Measurements from ENCODE around the gene SPC24. TPM values are rescaled to one million over a fixed set of nuclear protein-coding genes. Genes with fewer than 3 reads are reported as not detected.

Gene SPC24
- total RNA-seq, 1 donor: 39.7 TPM

DNA sequence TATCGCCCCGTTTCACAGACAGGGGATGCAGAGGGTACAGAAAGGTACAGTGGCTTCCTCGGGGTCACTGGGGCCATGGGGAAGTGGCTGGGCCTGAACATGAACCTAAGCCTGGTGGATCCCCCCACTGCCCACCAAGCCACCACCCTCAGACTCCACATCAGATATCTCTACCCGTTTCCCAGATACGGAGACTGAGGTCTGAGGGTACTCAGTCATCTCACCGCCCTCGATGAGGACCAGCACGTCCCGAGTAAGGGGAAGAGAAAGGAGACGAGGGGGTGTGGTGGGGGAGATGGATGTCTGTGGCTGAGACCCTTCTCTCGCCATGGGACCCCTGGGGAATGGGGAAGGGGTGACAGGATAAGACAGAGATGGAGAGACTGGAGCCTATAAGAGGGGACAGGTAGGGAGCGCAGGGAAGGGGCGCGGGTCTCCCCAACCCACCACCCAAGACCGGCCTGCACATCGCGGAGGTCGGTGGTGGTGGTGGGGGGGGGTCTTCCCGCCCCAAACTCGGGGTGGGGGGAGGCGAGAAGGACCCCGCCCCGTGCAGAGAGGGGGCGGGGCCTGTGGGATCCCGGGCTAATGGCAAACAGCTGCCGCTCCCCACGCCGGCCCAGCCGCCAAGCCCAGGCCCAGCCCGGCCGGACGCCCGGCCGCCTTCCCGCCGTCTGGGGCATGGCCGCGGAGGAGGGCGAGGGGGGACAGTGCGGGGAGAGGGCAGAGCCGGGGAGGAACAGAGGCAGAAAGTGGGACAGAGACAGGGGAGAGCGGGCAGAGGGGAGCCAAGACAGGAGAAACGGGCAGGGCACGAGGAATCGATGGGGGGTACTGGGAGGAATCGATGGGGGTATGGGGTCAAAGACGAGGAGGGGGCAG, 41.1 kb upstream of the SPC24 start:
- H3K4me3 ChIP-seq (ENCODE audit: low read depth, low read length): peak overlapping the region; percentile 89
- no peak for DNase-seq (ENCODE audit: low read depth)
- TF ChIP-seq CTCF (IDR thresholded peaks at IDR 0.05; ENCODE audit: insufficient read depth, low read depth, low read length): no peak

DNA sequence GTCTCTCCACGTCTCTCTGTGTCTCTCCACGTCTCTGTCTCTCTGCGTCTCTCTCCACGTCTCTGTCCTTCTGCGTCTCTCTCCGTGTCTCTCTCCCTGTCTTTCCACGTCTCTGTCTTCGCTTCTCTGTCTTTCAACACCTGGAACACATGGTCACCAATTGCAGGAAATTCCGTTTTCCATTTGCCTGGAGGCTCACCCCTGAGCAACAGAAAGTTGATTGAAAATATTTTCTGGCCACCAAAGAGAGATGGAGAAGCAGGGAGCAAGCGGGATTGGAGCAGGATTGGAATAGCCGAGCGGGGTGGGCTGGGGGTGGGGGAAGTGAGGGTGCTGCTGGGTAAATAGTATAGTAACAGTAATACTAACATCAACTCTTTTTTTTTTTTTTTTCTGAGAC, 40.1 kb upstream of the SPC24 start:
- DNase-seq (ENCODE audit: low read depth): no peak
- TF ChIP-seq CTCF (IDR thresholded peaks at IDR 0.05; ENCODE audit: insufficient read depth, low read depth, low read length): no peak
- peak overlapping the region; percentile 89 for H3K4me3 ChIP-seq (ENCODE audit: low read depth, low read length)

DNA sequence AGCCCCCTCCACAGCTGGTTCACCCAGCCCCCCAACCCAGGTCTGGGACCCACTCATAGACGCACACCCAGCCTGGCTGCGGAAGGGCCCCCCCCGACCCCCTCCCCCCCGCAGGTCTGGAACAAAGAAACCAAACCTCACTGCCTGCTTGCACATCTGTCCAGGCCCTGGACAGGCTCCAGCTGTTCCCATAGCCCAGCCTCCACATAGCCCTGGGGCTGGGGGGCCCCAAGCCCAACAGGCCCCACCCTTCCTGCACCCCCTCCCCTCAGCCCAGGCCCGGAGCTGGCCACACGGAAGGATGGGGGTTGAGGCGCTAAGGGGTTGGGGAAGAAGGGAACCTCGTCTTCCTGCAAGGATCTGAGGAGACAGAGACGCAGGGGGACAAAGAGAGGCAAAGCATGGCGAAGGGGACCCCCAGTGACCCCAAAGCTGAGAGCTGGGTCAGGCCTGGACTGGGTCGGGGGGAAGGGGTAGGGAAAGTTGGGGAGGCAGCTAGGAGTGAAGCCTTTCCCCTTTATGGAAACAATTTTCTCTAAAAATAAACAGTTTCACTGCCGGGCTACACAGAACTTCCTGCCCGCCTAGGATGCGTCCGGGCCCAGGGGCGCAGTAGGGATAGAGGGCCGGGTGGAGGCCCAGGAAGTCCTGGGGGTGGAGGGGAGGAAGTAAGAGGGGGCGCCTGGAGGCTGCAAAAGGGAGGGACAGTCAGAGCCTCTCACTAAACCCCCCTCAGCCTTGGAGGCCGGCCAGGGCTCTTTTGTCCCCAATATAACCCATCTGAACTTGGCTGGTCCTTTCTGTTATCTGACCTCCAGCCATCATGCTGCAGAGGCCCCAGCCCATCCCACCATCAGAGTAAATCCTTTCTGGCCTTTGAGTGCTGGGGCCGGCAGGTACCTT, 39.3 kb upstream of the SPC24 start:
- no peak for TF ChIP-seq CTCF (IDR thresholded peaks at IDR 0.05; ENCODE audit: insufficient read depth, low read depth, low read length)
- DNase-seq (ENCODE audit: low read depth): peak; percentile 65
- H3K4me3 ChIP-seq (ENCODE audit: low read depth, low read length): peak overlapping the region; percentile 89

- peak overlapping the region; percentile 89 for H3K4me3 ChIP-seq (ENCODE audit: low read depth, low read length)
- TF ChIP-seq CTCF (IDR thresholded peaks at IDR 0.05; ENCODE audit: insufficient read depth, low read depth, low read length): no peak
- no peak for DNase-seq (ENCODE audit: low read depth)
These were observed 38.6 kb upstream of the SPC24 start for GRCh38 chr19:11194173-11194572.

DNA sequence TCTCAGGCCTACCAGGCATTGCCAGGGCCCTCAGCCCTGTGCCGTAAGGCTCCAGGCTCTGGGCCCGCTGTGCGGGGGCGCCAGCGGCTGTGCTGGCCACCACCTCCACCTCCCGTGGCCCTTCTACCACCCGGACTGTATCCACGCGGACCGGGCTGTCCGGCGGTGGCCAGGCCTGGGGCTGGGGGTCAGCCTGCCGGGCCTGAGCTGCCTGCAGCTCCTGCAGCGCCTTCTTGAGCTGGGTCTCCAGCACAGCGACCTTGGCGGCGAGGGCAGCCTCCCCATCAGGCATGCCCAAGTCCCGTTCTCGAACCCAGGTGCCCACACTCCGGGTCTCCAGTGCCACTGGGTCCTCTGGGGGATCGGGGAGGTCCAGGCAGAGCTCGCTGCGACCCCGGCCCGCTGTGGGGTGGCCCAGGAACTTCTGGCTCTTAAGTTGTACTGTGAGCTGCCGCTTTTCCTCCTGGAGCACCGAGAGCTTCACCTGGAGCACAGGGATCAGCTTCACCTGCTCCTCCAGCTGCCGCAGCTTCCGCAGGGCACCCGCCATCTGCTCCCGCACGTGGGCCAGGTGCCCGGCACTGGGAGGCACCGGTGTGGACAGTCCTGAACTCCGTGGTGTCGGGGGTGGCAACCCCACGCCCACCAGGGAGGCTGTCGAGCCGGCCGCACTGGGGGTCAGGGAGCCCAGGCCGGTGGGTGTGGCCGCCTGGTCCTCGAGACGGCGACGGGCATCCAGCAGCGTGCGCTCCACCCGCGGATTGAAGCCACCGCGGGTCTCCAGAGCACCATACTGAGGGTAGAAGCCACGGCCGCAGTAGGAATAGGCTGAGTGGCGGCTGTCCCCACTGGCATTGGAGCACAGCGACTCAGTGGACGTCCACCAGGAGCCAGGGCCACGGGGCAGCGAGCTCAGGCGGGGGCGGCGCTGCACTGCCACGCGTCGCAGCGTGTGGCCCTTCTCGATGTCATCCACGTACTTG, 37.7 kb upstream of the SPC24 start:
- DNase-seq (ENCODE audit: low read depth): no peak
- H3K4me3 ChIP-seq (ENCODE audit: low read depth, low read length): peak overlapping the region; percentile 6

More for the DNA sequence above, 37.7 kb upstream of the SPC24 start:
- no peak for TF ChIP-seq CTCF (IDR thresholded peaks at IDR 0.05; ENCODE audit: insufficient read depth, low read depth, low read length)
